HCT116 (cell line): ENCODE measurements around the gene UGT1A6. TPM values are rescaled to one million over a fixed set of nuclear protein-coding genes. Genes with fewer than 3 reads are reported as not detected.
"Not testable (repeated sequence)": the region's sequence is repeated elsewhere in the genome, so short reads cannot be mapped to it uniquely, and the experiment has no call there.

ENCODE experiments used
- ATAC-seq: fragments of 200-7000 bp; cut with Tn5 transposase; 2 replicates; pipeline ENCODE4 v1.9.1; 2020; ENCODE audit warnings: mild to moderate bottlenecking, moderate library complexity
- BruUV-seq: library from RNA; stranded (reverse); fragments of 400-500 nt; replicated peaks from 2 replicates; lab custom pipeline; 2021; lab: Mats Ljungman, UMichigan
- CTCF ChIA-PET: fragments of 300-600 bp; sonication (Branson Sonifier 250); formaldehyde crosslinking; loops from one replicate; lab custom pipeline; 2021; ENCODE audit warnings: antibody characterized with exemption; lab: Charles Lee
- POLR2A ChIA-PET: fragments of 300-600, 350-600 bp; sonication (Branson Sonifier 250); formaldehyde crosslinking; loops from one replicate; lab custom pipeline; 2021; ENCODE audit warnings: antibody characterized with exemption; lab: Charles Lee
- RAD21 ChIA-PET, 2 experiments: fragments of 300-600 bp; sonication (Branson Sonifier 250); formaldehyde crosslinking; loops; one replicate each; lab custom pipeline; 2023; ENCODE audit warnings: low total read pairs in 2 of 2; ENCODE audit not compliant: uncharacterized antibody in 2 of 2, unreplicated experiment in 2 of 2, low non-redundant PET in 1 of 2; lab: Charles Lee
- DNase-seq: peaks from one replicate; pipeline ENCODE4 v3.0.0-alpha.2; 2010; ENCODE audit warnings: low read depth, low spot score
- H2AFZ ChIP-seq: fragments of 200-600 bp; shearing (Covaris generic), sonication (generic); 2 replicates; pipeline ENCODE4 v1.6.1; 2017; ENCODE audit warnings: low read depth, mixed run types, mixed read lengths, antibody characterized with exemption, low read length; ENCODE audit not compliant: poor library complexity, severe bottlenecking
- H3K27ac ChIP-seq: 2 replicates; pipeline ENCODE4 v1.5.1; 2012; ENCODE audit warnings: low read depth, low read length
- H3K27me3 ChIP-seq: fragments of 200-600 bp; sonication (generic); 2 replicates; pipeline ENCODE4 v1.6.1; 2016; ENCODE audit warnings: mixed run types, low read length, mixed read lengths; ENCODE audit not compliant: insufficient read depth
- H3K36me3 ChIP-seq, 2 experiments: fragments of 200-500 bp in 1 of 2; fragments of 200-600 bp in 1 of 2; sonication (Bioruptor generic) in 1 of 2; sonication (generic) in 1 of 2; 2 replicates each; pipeline versions ENCODE4 v1.5.1 to v1.6.1; 2014 to 2016; ENCODE audit warnings: low read length in 2 of 2, inconsistent platforms in 1 of 2, mixed read lengths in 1 of 2, mixed run types in 1 of 2; ENCODE audit not compliant: insufficient read depth in 2 of 2, control insufficient read depth in 1 of 2
- H3K4me1 ChIP-seq, 2 experiments: fragments of 200-600 bp in 1 of 2; sonication (generic) in 1 of 2; 2 replicates each; pipeline versions ENCODE4 v1.5.1 to v1.6.1; 2012 to 2017; ENCODE audit warnings: low read length in 2 of 2, inconsistent platforms in 1 of 2, mild to moderate bottlenecking in 1 of 2, mixed read lengths in 1 of 2, mixed run types in 1 of 2, moderate library complexity in 1 of 2; ENCODE audit not compliant: insufficient read depth in 2 of 2, control insufficient read depth in 1 of 2
- H3K4me2 ChIP-seq: fragments of 200-600 bp; sonication (generic); 2 replicates; pipeline ENCODE4 v1.6.1; 2017; ENCODE audit warnings: mixed run types, low read length, mixed read lengths
- H3K4me3 ChIP-seq, 2 experiments: fragments of 200-600 bp in 1 of 2; sonication (generic) in 1 of 2; replicated peaks in 1 of 2; 2 replicates each; pipeline ENCODE4 v1.5.1; 2011 to 2016; ENCODE audit warnings: low read length in 2 of 2, control low read depth in 1 of 2, low read depth in 1 of 2, mild to moderate bottlenecking in 1 of 2, mixed read lengths in 1 of 2, mixed run types in 1 of 2
- H3K79me2 ChIP-seq: fragments of 200-600 bp; sonication (generic); 2 replicates; pipeline ENCODE4 v1.6.1; 2017; ENCODE audit warnings: mild to moderate bottlenecking, mixed run types, low read length, moderate library complexity, mixed read lengths; ENCODE audit not compliant: insufficient read depth
- H3K9ac ChIP-seq: fragments of 200-600 bp; sonication (generic); 2 replicates; pipeline ENCODE4 v1.6.1; 2016; ENCODE audit warnings: low read length, mixed read lengths
- H3K9me2 ChIP-seq: fragments of 200-600 bp; sonication (generic), shearing (Covaris generic); 2 replicates; pipeline ENCODE4 v1.6.1; 2017; ENCODE audit warnings: mixed run types, mild to moderate bottlenecking, moderate library complexity; ENCODE audit not compliant: insufficient read depth
- H3K9me3 ChIP-seq, 2 experiments: fragments of 200-500 bp in 1 of 2; fragments of 200-600 bp in 1 of 2; sonication (Bioruptor generic) in 1 of 2; sonication (generic) in 1 of 2; 2 replicates each; pipeline ENCODE4 v1.6.1; 2014 to 2017; ENCODE audit warnings: low read length in 2 of 2, mixed read lengths in 2 of 2, inconsistent platforms in 1 of 2, low read depth in 1 of 2, mild to moderate bottlenecking in 1 of 2, mixed run types in 1 of 2, moderate library complexity in 1 of 2; ENCODE audit not compliant: control insufficient read depth in 1 of 2, insufficient read depth in 1 of 2
- H4K20me1 ChIP-seq: fragments of 200-600 bp; sonication (generic), shearing (Covaris generic); 2 replicates; pipeline ENCODE4 v1.6.1; 2017; ENCODE audit warnings: mixed run types, mild to moderate bottlenecking, moderate library complexity; ENCODE audit not compliant: insufficient read depth
- CBX3 ChIP-seq: IDR thresholded peaks from 2 replicates; pipeline ENCODE4 v1.6.1; 2012; ENCODE audit warnings: low read depth
- CEBPB ChIP-seq: IDR thresholded peaks from 2 replicates; pipeline ENCODE4 v1.6.1; 2012; ENCODE audit warnings: low read depth
- EZH2phosphoT487 ChIP-seq: fragments of 200-600 bp; IDR thresholded peaks from 2 replicates; pipeline ENCODE4 v1.6.1; 2018; ENCODE audit warnings: antibody characterized with exemption, borderline replicate concordance
- JUND ChIP-seq: IDR thresholded peaks from 2 replicates; pipeline ENCODE4 v1.6.1; 2012
- POLR2A ChIP-seq: IDR thresholded peaks from 2 replicates; pipeline ENCODE4 v1.7.0; 2011; ENCODE audit warnings: borderline replicate concordance; ENCODE audit not compliant: insufficient read depth, insufficient read length; ENCODE audit errors: extremely low read depth
- POLR2AphosphoS5 ChIP-seq: IDR thresholded peaks from 2 replicates; pipeline ENCODE4 v1.6.1; 2011; ENCODE audit warnings: mild to moderate bottlenecking, low read depth, low read length, moderate library complexity
- RAD21 ChIP-seq: IDR thresholded peaks from 2 replicates; pipeline ENCODE4 v1.6.1; 2012; ENCODE audit warnings: low read depth, mild to moderate bottlenecking
- SIN3A ChIP-seq: IDR thresholded peaks from 2 replicates; pipeline ENCODE4 v1.6.1; 2012; ENCODE audit warnings: low read depth
- SP1 ChIP-seq: IDR thresholded peaks from 2 replicates; pipeline ENCODE4 v1.6.1; 2012; ENCODE audit warnings: low read depth
- SRF ChIP-seq: IDR thresholded peaks from 2 replicates; pipeline ENCODE4 v1.6.1; 2012; ENCODE audit warnings: low read depth
- YY1 ChIP-seq: IDR thresholded peaks from 2 replicates; pipeline ENCODE4 v1.6.1; 2011; ENCODE audit warnings: low read length, low read depth, moderate library complexity, mild to moderate bottlenecking; ENCODE audit not compliant: insufficient replicate concordance; ENCODE audit errors: extremely low read depth
- ZFX ChIP-seq: fragments of 450-650 bp; IDR thresholded peaks from 2 replicates; pipeline ENCODE4 v1.6.1; 2017
- ZNF274 ChIP-seq: fragments of 200-500 bp; sonication (Bioruptor generic); IDR thresholded peaks from 2 replicates; pipeline ENCODE4 v1.6.1; 2014; ENCODE audit warnings: mild to moderate bottlenecking, low read depth, low read length, inconsistent platforms
- intact Hi-C: fragments of 100-400 bp; cut with micrococcal nuclease; formaldehyde crosslinking; loops from 2 replicates; pipeline ENCODE4 v1.10.0; 2022
- total RNA-seq: library from RNA; stranded (reverse); gene quantifications from one replicate; pipeline ENCODE4 v1.2.1, GENCODE V29; 2021; ENCODE audit not compliant: unreplicated experiment
- TF ChIP-seq, protein P1 (sequence below): IDR thresholded peaks from 2 replicates; pipeline ENCODE4 v1.6.1; 2012
- TF ChIP-seq, protein P2 (sequence below), 3 experiments: fragments of 200-600 bp in 1 of 3; sonication (generic) in 1 of 3; IDR thresholded peaks in 2 of 3; conservative IDR thresholded peaks in 1 of 3; 2 replicates each; pipeline ENCODE4 v1.5.1; 2012 to 2017; ENCODE audit warnings: low read depth in 2 of 3, low read length in 2 of 3, antibody characterized with exemption in 1 of 3, borderline replicate concordance in 1 of 3, control low read depth in 1 of 3, mild to moderate bottlenecking in 1 of 3, mixed read lengths in 1 of 3, mixed run types in 1 of 3, moderate library complexity in 1 of 3; ENCODE audit not compliant: insufficient read depth in 1 of 3
- TF ChIP-seq, protein P3 (sequence below): IDR thresholded peaks from 2 replicates; pipeline ENCODE4 v1.6.1; 2011; ENCODE audit warnings: mild to moderate bottlenecking, low read length, moderate library complexity; ENCODE audit not compliant: insufficient replicate concordance; ENCODE audit errors: extremely low read depth

The UGT1A6 gene
- total RNA-seq, 1 experiment from 2014 or later = not detected

DNA sequence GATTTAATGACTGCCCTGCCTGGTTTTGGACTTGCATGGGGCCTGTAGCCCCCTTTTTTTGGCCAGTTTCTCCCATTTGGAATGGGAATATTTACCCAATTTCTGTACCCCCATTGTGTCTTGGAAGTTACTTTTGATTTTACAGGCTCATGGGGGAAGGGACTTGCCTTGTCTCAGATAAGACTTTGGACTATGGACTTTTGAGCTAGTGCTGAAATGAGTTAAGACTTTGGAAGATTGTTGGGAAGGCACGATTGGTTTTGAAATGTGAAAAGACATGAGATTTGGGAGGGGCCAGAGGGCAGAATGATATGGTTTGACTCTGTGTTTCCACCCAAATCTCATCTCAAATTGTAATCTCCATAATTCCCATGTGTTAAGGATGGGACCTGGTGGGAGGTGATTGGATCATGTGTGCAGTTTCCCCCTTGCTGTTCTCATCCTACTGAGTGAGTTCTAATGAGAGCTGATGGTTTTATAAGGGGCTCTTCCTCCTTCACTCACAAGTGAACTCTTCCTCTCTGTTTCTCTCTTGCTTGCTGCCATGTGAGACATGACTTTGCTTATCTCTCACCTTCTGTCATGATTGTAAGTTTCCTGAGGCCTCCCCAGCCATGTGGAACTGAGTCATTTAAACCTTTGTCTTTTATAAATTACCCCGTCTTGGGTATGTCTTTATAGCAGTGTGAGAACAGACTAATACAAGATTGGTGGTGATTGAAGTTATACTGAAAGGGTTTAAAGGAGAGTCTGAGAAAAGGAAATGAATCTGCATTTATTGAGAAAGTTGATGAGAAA, 58.7 kb downstream of the UGT1A6 start:
- POLR2A ChIA-PET, H2AFZ ChIP-seq, intact Hi-C loops, H3K4me2 ChIP-seq, H3K79me2 ChIP-seq, H3K4me3 ChIP-seq, DNase-seq, H3K27ac ChIP-seq, H3K36me3 ChIP-seq, H3K9me3 ChIP-seq, H3K9me2 ChIP-seq, ATAC-seq, RAD21 ChIA-PET, H3K9ac ChIP-seq, CTCF ChIA-PET, H3K4me1 ChIP-seq, BruUV-seq, H3K27me3 ChIP-seq, H4K20me1 ChIP-seq: not testable (repeated sequence)

DNA sequence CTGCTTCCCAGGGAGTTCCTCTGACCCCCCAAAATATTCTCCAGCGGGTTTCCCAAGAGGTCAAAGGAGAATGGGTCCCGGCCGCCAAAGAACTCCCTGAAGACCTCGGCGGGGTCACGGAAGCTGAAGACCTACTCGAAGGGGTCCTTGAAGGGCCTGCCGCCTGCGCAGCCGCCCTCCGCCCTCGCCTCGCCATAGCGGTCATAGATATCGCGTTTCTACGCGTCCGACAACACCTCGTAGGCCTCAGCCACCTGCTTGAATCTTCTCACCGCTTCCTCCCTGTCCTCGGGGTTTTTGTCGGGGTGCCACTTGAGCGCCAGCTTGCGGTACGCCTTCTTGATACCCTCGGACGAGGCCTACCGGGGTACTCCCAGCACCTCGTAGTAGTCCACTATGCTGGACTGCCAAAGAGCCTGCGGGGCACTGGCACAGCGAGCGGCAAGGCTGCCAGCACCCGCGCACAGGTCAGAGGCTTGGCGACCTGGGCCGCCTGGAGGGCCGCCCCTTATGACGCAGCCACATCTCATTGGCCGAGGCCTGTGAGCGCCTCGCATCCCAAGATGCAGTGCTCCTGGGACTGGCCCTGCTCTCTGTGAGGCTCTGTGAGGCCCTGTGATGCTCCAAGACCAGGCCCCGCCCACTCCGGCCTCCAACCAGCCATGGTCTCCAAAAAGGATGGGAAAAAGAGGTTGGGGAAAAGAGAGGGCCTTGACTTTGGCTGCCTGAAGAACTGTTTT, 62.4 kb downstream of the UGT1A6 start:
- no peaks in the 10 kb centered on the region for H3K9me2 ChIP-seq
- ChIA-PET POLR2A (no interaction called here), CTCF (no interaction called here), RAD21 (no interaction called here)
- H3K79me2 ChIP-seq = no peaks in the 10 kb centered on the region
- no peaks in the 10 kb centered on the region for H3K36me3 ChIP-seq
- H3K9me3 ChIP-seq = no peaks in the 10 kb centered on the region
- H3K9ac ChIP-seq = no peak overlapping the region
- no peaks in the 10 kb centered on the region for H3K4me1 ChIP-seq
- no TSS peak for BruUV-seq
- no peak overlapping the region for H3K4me2 ChIP-seq
- ATAC-seq = no peak
- intact Hi-C loops = no loop called here
- no peak for DNase-seq
- H3K4me3 ChIP-seq = no peak overlapping the region
- no peak overlapping the region for H3K27ac ChIP-seq
- no peaks in the 10 kb centered on the region for H3K27me3 ChIP-seq
- H4K20me1 ChIP-seq = no peaks in the 10 kb centered on the region
- no peak overlapping the region for H2AFZ ChIP-seq
- TF ChIP-seq RAD21 = no peak
- TF ChIP-seq, protein P1, sequence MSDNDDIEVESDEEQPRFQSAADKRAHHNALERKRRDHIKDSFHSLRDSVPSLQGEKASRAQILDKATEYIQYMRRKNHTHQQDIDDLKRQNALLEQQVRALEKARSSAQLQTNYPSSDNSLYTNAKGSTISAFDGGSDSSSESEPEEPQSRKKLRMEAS = no peak
- TF ChIP-seq CEBPB = no peak
- TF ChIP-seq ZFX = no peak
- TF ChIP-seq EZH2phosphoT487 = no peak
- TF ChIP-seq, protein P2, sequence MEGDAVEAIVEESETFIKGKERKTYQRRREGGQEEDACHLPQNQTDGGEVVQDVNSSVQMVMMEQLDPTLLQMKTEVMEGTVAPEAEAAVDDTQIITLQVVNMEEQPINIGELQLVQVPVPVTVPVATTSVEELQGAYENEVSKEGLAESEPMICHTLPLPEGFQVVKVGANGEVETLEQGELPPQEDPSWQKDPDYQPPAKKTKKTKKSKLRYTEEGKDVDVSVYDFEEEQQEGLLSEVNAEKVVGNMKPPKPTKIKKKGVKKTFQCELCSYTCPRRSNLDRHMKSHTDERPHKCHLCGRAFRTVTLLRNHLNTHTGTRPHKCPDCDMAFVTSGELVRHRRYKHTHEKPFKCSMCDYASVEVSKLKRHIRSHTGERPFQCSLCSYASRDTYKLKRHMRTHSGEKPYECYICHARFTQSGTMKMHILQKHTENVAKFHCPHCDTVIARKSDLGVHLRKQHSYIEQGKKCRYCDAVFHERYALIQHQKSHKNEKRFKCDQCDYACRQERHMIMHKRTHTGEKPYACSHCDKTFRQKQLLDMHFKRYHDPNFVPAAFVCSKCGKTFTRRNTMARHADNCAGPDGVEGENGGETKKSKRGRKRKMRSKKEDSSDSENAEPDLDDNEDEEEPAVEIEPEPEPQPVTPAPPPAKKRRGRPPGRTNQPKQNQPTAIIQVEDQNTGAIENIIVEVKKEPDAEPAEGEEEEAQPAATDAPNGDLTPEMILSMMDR (IDR thresholded peaks at IDR 0.05 in 2 of 3, conservative IDR thresholded peaks at IDR 0.05 in 1 of 3; ENCODE audit: borderline replicate concordance in 1 of 3, insufficient read depth in 1 of 3, low read depth in 2 of 3, low read length in 2 of 3) = no peak
- no peak for TF ChIP-seq JUND
- no peak for TF ChIP-seq YY1
- TF ChIP-seq CBX3 = no peak
- TF ChIP-seq SIN3A = no peak
- no peak for TF ChIP-seq POLR2A
- no peak for TF ChIP-seq SRF
- no peak for TF ChIP-seq ZNF274
- no peak for TF ChIP-seq SP1
- no peak for TF ChIP-seq POLR2AphosphoS5
- TF ChIP-seq, protein P3, sequence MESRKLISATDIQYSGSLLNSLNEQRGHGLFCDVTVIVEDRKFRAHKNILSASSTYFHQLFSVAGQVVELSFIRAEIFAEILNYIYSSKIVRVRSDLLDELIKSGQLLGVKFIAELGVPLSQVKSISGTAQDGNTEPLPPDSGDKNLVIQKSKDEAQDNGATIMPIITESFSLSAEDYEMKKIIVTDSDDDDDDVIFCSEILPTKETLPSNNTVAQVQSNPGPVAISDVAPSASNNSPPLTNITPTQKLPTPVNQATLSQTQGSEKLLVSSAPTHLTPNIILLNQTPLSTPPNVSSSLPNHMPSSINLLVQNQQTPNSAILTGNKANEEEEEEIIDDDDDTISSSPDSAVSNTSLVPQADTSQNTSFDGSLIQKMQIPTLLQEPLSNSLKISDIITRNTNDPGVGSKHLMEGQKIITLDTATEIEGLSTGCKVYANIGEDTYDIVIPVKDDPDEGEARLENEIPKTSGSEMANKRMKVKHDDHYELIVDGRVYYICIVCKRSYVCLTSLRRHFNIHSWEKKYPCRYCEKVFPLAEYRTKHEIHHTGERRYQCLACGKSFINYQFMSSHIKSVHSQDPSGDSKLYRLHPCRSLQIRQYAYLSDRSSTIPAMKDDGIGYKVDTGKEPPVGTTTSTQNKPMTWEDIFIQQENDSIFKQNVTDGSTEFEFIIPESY = no peak
